22Rv1 (cell line): ENCODE measurements around the gene APOC3.

Experiments
- CTCF ChIP-seq: fragments of 450-650 bp; IDR thresholded peaks from 2 replicates; pipeline ENCODE4 v1.5.1; 2017; ENCODE audit warnings: mild to moderate bottlenecking
- ZFX ChIP-seq: fragments of 450-650 bp; IDR thresholded peaks from 2 replicates; pipeline ENCODE4 v1.6.1; 2017; ENCODE audit warnings: antibody characterized with exemption, borderline replicate concordance

DNA sequence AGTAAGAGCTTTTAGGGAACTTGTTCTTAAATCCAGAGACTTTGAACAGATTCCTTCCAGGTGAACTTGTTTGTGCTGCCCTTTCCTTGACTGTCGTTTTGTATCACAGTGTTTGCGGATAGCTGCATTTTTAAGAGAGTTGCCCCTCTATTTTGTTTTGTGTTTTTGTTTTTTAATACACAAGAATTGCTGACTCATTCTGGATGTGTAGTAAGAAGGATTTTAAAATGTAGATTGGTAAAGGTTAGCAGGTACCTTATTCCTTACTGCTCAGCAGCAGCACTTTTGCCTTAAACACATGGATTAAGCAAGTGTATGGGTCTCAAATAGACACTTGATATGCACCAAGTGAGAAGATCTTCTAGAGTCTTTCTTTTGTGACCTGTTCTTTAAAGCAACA lies 29.1 kb upstream of the APOC3 start:
- TF ChIP-seq CTCF (no peak), ZFX (no peak)
